ENCODE results near the gene TADA2A. TPM values are rescaled to one million over a fixed set of nuclear protein-coding genes. Genes with fewer than 3 reads are reported as not detected.
"Not testable (repeated sequence)": the region's sequence is repeated elsewhere in the genome, so short reads cannot be mapped to it uniquely, and the experiment has no call there.

The TADA2A gene
- total RNA-seq, 2 donors from 2014 or later: 29.2 to 36.7 TPM

GRCh38 chr17:37505333-37505732, 98.6 kb downstream of the TADA2A start:
- H3K4me3 Mint-ChIP-seq: no peak overlapping the region
- ATAC-seq (replicated peaks): peak; percentile 57
- H3K27me3 Mint-ChIP-seq: no peaks in the 10 kb centered on the region

DNA sequence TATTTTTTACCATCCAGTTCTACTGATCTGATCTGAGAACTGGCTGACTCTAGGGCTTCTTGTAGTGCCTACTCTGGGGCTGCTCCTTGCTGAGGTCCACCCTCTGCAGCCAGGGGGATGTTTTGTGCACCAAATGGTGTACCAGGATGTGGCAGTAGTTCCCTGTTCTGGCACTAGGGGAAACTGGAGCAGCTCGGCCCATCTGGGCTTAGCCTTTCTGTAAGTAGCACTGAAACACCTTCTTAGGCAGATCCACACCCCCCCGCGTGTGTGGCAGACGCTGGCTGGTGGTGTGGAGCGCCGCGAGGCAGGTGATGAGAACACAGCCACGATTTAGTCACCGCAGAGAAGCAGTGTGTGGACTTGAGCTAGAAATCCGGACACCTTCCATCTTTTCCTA, 100.0 kb downstream of the TADA2A start:
- Mint-ChIP-seq H3K36me3 (ENCODE audit: low read depth) (peaks cover 9% of the 10 kb centered on the region), H3K4me1 (peaks cover 8% of the 10 kb centered on the region), H3K27ac (no peak overlapping the region), H3K27me3 (no peaks in the 10 kb centered on the region), H3K9me3 (no peaks in the 10 kb centered on the region), H3K4me3 (no peak overlapping the region)
- peak; percentile 32 for ATAC-seq (replicated peaks)

More at GRCh38 chr17:37505333-37505732, 98.6 kb downstream of the TADA2A start:
- Mint-ChIP-seq H3K27ac (no peak overlapping the region), H3K4me1 (peaks cover 3% of the 10 kb centered on the region), H3K36me3 (ENCODE audit: low read depth) (no peaks in the 10 kb centered on the region), H3K9me3 (no peaks in the 10 kb centered on the region)

DNA sequence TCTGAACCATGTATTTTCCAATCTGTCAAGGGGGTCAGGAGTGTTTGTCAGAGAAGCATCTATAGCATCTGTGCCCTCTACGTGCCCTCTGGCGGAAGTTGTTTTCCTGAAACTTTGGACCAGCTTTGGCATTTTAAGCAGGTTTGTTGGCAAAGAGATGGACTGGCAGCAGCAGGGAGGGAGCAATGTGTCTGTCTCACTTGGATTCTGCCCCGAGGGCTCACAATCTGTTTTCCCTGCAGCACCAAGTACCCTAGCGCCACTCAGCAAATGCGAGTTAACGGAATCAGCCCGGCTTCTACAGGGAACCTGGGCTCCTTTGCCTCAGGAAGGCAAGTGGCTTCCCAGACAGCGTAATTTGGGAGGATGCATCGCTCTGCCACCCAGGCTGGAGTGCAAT, 100.4 kb downstream of the TADA2A start:
- Mint-ChIP-seq H3K4me1 (peaks cover 8% of the 10 kb centered on the region), H3K27ac (no peak overlapping the region), H3K36me3 (ENCODE audit: low read depth) (peaks cover 13% of the 10 kb centered on the region), H3K4me3 (no peak overlapping the region), H3K9me3 (no peaks in the 10 kb centered on the region), H3K27me3 (no peaks in the 10 kb centered on the region)
- ATAC-seq (replicated peaks): no peak

GRCh38 chr17:37510056-37510455, 103.4 kb downstream of the TADA2A start:
- no peaks in the 10 kb centered on the region for H3K27me3 Mint-ChIP-seq
- H3K36me3 Mint-ChIP-seq (ENCODE audit: low read depth): peaks cover 40% of the 10 kb centered on the region
- ATAC-seq (replicated peaks): no peak
- no peaks in the 10 kb centered on the region for H3K9me3 Mint-ChIP-seq
- no peak overlapping the region for H3K27ac Mint-ChIP-seq
- H3K4me3 Mint-ChIP-seq: no peak overlapping the region
- H3K4me1 Mint-ChIP-seq: peaks cover 8% of the 10 kb centered on the region

DNA sequence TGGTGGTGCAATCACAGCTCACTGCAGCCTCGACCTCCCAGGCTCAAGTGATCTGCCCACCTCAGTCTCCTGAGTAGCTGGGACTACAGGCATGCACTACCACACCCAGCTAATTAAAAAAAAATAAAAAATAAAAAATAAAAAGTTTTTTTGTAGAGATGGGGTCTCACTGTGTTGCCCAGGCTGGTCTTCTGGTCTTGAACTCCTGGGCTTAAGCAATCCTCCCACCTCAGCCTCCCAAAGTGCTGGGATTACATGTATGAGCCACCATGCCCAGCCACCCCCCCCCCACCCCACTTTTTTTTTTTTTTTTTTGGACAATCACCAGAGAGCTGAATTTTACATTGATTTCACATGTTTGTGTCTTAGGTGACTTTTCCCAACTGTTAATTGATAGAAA, 105.0 kb downstream of the TADA2A start:
- H3K27me3 Mint-ChIP-seq; H3K4me3 Mint-ChIP-seq; H3K4me1 Mint-ChIP-seq; H3K27ac Mint-ChIP-seq; ATAC-seq (replicated peaks); H3K9me3 Mint-ChIP-seq: not testable (repeated sequence)
- peaks cover 56% of the 10 kb centered on the region for H3K36me3 Mint-ChIP-seq (ENCODE audit: low read depth)

DNA sequence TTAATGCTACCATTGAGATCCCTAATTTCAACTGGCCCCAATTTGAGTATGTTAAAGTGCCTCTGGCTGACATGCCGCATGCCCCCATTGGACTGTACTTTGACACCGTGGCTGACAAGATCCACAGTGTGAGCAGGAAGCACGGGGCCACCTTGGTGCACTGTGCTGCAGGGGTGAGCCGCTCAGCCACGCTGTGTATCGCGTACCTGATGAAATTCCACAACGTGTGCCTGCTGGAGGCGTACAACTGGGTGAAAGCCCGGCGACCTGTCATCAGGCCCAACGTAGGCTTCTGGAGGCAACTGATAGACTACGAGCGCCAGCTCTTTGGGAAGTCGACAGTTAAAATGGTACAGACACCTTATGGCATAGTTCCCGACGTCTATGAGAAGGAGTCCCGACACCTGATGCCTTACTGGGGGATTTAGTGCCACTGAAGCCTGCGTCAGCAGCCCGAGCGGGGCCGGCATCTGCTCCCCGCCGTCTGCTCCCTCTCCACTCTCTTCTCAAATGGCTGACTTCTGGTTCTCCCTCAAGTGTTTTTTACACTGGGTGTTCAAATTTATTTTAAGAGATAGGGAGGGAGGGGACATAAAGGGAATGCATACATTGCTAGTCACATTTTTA, 105.9 kb downstream of the TADA2A start:
- no peaks in the 10 kb centered on the region for H3K9me3 Mint-ChIP-seq
- no peak for ATAC-seq (replicated peaks)
- no peak overlapping the region for H3K4me3 Mint-ChIP-seq
- peaks cover 4% of the 10 kb centered on the region for H3K4me1 Mint-ChIP-seq
- H3K36me3 Mint-ChIP-seq (ENCODE audit: low read depth): peaks cover 65% of the 10 kb centered on the region
- no peak overlapping the region for H3K27ac Mint-ChIP-seq
- H3K27me3 Mint-ChIP-seq: no peaks in the 10 kb centered on the region

DNA sequence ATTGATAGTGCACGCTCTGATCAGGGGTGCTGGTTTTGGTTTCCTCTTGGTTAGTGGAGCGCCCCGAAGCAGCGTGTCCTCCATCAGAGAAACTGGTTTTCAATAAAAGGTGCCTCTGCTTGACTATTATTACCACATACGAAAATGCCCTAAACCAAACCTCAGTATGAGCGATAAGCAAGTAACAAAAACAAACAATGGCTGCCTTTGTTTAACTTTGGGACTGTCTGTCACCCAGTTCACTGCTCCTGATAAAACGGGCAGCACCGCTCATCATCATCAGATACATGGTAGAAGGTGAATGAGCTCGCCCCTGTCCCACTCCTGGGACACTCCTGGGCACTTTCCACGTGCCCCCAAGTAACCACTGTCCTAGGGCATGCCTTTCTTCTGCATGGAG, 107.0 kb downstream of the TADA2A start:
- H3K27ac Mint-ChIP-seq: no peak overlapping the region
- no peaks in the 10 kb centered on the region for H3K27me3 Mint-ChIP-seq
- no peaks in the 10 kb centered on the region for H3K9me3 Mint-ChIP-seq
- ATAC-seq (replicated peaks): no peak
- H3K4me1 Mint-ChIP-seq: peaks cover 4% of the 10 kb centered on the region
- H3K36me3 Mint-ChIP-seq (ENCODE audit: low read depth): peaks cover 77% of the 10 kb centered on the region
- H3K4me3 Mint-ChIP-seq: no peak overlapping the region

- H3K9me3 Mint-ChIP-seq: no peaks in the 10 kb centered on the region
- ATAC-seq (replicated peaks): no peak
- H3K27me3 Mint-ChIP-seq: no peaks in the 10 kb centered on the region
- peaks cover 3% of the 10 kb centered on the region for H3K4me1 Mint-ChIP-seq
- H3K36me3 Mint-ChIP-seq (ENCODE audit: low read depth): peaks cover 93% of the 10 kb centered on the region
- no peak overlapping the region for H3K4me3 Mint-ChIP-seq
- H3K27ac Mint-ChIP-seq: no peak overlapping the region
Observed at GRCh38 chr17:37516127-37516571, 109.5 kb downstream of the TADA2A start.

- Mint-ChIP-seq H3K9me3 (no peaks in the 10 kb centered on the region), H3K27me3 (no peaks in the 10 kb centered on the region), H3K27ac (peak overlapping the region; percentile 54), H3K36me3 (ENCODE audit: low read depth) (peaks cover 90% of the 10 kb centered on the region), H3K4me3 (no peak overlapping the region), H3K4me1 (peaks cover 3% of the 10 kb centered on the region)
- no peak for ATAC-seq (replicated peaks)
Observed at GRCh38 chr17:37517881-37518280, 111.2 kb downstream of the TADA2A start.

DNA sequence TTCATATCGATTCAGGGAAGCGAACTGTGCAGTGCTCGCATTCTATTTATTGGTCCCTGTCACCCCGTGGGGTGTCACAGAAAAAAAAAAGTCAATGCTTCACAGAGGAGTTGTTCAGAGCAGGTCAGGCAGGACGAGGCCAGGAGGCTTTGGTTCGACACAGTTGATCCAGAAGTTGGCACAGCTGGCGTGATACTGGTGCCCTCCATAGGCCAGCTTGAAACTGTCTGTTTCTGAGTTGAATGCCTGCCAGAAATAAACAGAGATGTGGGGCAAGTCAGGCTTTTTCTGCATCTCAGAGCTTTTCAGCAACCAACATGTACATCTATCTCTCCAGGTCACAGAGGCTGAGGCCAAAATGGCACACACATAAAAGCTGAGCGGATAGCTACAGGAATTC, 112.1 kb downstream of the TADA2A start:
- Mint-ChIP-seq H3K4me3 (no peak overlapping the region), H3K27me3 (no peaks in the 10 kb centered on the region), H3K36me3 (ENCODE audit: low read depth) (peaks cover 88% of the 10 kb centered on the region), H3K4me1 (peaks cover 3% of the 10 kb centered on the region), H3K27ac (peak overlapping the region; percentile 36), H3K9me3 (no peaks in the 10 kb centered on the region)
- no peak for ATAC-seq (replicated peaks)

GRCh38 chr17:37519251-37519985, 112.7 kb downstream of the TADA2A start:
- Mint-ChIP-seq H3K9me3 (no peaks in the 10 kb centered on the region), H3K4me1 (peaks cover 3% of the 10 kb centered on the region), H3K27me3 (no peaks in the 10 kb centered on the region), H3K36me3 (ENCODE audit: low read depth) (peaks cover 90% of the 10 kb centered on the region), H3K4me3 (no peak overlapping the region), H3K27ac (peak overlapping the region; percentile 67)
- ATAC-seq (replicated peaks): no peak

DNA sequence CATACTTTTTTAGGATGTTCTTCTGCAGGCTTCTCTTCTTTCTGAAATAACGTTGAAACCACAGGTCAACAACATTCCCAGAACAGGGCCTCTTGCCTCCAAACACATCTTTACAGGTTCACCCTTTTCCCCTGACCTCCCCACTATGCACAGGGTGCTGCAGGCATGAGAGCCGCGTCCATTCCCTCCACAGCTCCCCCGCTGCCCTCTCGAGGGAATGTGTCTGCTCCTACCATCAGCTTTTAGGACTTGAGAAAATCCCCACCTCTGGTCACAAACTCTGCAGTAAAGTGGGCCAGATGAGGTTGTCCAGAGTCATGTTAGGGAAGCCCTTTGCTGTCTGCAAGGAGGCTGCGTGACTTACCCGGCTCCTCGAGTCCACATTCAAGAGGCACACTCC, 113.5 kb downstream of the TADA2A start:
- H3K36me3 Mint-ChIP-seq (ENCODE audit: low read depth): peaks cover 90% of the 10 kb centered on the region
- H3K4me1 Mint-ChIP-seq: peaks cover 3% of the 10 kb centered on the region
- peak overlapping the region; percentile 67 for H3K27ac Mint-ChIP-seq
- H3K4me3 Mint-ChIP-seq: no peak overlapping the region
- H3K27me3 Mint-ChIP-seq: no peaks in the 10 kb centered on the region
- H3K9me3 Mint-ChIP-seq: no peaks in the 10 kb centered on the region
- ATAC-seq (replicated peaks): no peak

DNA sequence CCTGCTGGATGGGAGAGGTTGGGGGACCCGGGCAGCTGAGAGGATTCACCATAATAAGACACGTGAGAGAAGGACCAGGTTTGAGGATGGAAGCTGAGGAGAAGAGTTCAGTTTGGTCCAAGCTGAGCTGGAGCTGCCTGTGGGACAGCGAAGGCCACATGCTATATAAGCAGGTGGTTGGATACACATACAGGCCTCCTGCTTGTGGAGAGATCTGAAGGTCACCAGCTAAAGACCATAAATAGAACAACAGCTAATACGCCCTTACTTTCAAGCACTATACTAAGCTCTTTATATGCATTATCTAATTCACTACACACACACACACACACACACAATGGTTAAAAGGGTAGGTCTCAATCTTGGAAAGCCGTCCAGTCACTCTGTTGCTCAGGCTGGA, 115.1 kb downstream of the TADA2A start:
- H3K36me3 Mint-ChIP-seq (ENCODE audit: low read depth): peaks cover 90% of the 10 kb centered on the region
- H3K27ac Mint-ChIP-seq: peak overlapping the region; percentile 53

GRCh38 chr17:37523715-37524219, 117.1 kb downstream of the TADA2A start:
- Mint-ChIP-seq H3K4me1 (peaks cover 3% of the 10 kb centered on the region), H3K4me3 (no peak overlapping the region), H3K9me3 (no peaks in the 10 kb centered on the region), H3K36me3 (ENCODE audit: low read depth) (peaks cover 90% of the 10 kb centered on the region), H3K27ac (peak overlapping the region; percentile 44), H3K27me3 (no peaks in the 10 kb centered on the region)
- ATAC-seq (replicated peaks): no peak

More for the DNA sequence above, 115.1 kb downstream of the TADA2A start:
- Mint-ChIP-seq H3K9me3 (no peaks in the 10 kb centered on the region), H3K4me1 (peaks cover 3% of the 10 kb centered on the region), H3K27me3 (no peaks in the 10 kb centered on the region), H3K4me3 (no peak overlapping the region)
- ATAC-seq (replicated peaks): no peak

DNA sequence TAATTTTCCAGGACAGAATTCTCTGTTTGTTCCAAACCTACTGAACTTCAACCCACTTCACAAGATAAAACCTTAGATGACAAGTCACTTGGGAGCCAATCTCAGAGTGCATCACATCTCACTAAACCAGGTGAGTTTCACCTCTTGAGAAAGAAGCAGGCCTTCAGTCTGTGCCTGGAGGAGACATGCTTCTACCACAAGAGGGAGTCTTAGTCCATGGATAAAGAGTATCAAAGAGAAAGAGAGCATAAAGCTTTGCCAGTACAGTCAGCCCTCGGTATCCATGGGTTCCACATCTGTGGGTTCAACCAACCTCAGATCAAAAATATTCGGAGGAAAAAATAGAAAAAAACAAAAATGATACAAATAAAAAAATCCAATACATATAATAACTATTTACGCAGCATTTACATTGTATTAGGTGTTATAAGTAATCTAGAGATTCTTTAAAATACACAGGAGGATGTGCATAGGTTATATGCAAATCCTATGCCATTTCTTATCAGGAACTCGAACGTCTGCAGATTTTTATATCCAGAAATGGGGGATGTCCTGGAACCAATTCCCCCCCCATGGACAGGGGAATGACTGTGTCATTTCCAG, 120.7 kb downstream of the TADA2A start:
- Mint-ChIP-seq H3K36me3 (ENCODE audit: low read depth) (peaks cover 92% of the 10 kb centered on the region), H3K27ac (no peak overlapping the region), H3K9me3 (no peaks in the 10 kb centered on the region), H3K4me3 (no peak overlapping the region), H3K4me1 (no peaks in the 10 kb centered on the region), H3K27me3 (no peaks in the 10 kb centered on the region)
- peak; percentile 71 for ATAC-seq (replicated peaks)
